HG03060 (cell line): ENCODE measurements around the gene TNF.

Experiments
- ATAC-seq: cut with Tn5 transposase; IDR thresholded peaks from one replicate; pipeline ENCODE4 v1.9.1; 2021; ENCODE audit warnings: low read depth, moderate number of reproducible peaks; ENCODE audit not compliant: unreplicated experiment

Gene TNF

DNA sequence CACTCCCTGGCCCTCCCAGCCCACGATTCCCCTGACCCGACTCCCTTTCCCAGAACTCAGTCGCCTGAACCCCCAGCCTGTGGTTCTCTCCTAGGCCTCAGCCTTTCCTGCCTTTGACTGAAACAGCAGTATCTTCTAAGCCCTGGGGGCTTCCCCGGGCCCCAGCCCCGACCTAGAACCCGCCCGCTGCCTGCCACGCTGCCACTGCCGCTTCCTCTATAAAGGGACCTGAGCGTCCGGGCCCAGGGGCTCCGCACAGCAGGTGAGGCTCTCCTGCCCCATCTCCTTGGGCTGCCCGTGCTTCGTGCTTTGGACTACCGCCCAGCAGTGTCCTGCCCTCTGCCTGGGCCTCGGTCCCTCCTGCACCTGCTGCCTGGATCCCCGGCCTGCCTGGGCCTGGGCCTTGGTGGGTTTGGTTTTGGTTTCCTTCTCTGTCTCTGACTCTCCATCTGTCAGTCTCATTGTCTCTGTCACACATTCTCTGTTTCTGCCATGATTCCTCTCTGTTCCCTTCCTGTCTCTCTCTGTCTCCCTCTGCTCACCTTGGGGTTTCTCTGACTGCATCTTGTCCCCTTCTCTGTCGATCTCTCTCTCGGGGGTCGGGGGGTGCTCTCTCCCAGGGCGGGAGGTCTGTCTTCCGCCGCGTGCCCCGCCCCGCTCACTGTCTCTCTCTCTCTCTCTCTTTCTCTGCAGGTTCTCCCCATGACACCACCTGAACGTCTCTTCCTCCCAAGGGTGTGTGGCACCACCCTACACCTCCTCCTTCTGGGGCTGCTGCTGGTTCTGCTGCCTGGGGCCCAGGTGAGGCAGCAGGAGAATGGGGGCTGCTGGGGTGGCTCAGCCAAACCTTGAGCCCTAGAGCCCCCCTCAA is 3.1 kb upstream of the TNF start, which contains the start of gene LTA:
Gene LTA, plus strand, starts transcription at position 249 of the 871 bp plus-strand sequence. Its CDS starts 454 bp downstream, at position 703.
- ATAC-seq = no peak

DNA sequence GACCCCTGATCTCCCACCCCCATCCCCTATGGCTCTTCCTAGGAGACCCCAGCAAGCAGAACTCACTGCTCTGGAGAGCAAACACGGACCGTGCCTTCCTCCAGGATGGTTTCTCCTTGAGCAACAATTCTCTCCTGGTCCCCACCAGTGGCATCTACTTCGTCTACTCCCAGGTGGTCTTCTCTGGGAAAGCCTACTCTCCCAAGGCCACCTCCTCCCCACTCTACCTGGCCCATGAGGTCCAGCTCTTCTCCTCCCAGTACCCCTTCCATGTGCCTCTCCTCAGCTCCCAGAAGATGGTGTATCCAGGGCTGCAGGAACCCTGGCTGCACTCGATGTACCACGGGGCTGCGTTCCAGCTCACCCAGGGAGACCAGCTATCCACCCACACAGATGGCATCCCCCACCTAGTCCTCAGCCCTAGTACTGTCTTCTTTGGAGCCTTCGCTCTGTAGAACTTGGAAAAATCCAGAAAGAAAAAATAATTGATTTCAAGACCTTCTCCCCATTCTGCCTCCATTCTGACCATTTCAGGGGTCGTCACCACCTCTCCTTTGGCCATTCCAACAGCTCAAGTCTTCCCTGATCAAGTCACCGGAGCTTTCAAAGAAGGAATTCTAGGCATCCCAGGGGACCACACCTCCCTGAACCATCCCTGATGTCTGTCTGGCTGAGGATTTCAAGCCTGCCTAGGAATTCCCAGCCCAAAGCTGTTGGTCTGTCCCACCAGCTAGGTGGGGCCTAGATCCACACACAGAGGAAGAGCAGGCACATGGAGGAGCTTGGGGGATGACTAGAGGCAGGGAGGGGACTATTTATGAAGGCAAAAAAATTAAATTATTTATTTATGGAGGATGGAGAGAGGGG is 1.9 kb upstream of the TNF start:
- ATAC-seq = no peak

DNA sequence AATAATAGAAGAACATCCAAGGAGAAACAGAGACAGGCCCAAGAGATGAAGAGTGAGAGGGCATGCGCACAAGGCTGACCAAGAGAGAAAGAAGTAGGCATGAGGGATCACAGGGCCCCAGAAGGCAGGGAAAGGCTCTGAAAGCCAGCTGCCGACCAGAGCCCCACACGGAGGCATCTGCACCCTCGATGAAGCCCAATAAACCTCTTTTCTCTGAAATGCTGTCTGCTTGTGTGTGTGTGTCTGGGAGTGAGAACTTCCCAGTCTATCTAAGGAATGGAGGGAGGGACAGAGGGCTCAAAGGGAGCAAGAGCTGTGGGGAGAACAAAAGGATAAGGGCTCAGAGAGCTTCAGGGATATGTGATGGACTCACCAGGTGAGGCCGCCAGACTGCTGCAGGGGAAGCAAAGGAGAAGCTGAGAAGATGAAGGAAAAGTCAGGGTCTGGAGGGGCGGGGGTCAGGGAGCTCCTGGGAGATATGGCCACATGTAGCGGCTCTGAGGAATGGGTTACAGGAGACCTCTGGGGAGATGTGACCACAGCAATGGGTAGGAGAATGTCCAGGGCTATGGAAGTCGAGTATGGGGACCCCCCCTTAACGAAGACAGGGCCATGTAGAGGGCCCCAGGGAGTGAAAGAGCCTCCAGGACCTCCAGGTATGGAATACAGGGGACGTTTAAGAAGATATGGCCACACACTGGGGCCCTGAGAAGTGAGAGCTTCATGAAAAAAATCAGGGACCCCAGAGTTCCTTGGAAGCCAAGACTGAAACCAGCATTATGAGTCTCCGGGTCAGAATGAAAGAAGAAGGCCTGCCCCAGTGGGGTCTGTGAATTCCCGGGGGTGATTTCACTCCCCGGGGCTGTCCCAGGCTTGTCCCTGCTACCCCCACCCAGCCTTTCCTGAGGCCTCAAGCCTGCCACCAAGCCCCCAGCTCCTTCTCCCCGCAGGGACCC is 981 bp upstream of the TNF start:
- no peak for ATAC-seq

DNA sequence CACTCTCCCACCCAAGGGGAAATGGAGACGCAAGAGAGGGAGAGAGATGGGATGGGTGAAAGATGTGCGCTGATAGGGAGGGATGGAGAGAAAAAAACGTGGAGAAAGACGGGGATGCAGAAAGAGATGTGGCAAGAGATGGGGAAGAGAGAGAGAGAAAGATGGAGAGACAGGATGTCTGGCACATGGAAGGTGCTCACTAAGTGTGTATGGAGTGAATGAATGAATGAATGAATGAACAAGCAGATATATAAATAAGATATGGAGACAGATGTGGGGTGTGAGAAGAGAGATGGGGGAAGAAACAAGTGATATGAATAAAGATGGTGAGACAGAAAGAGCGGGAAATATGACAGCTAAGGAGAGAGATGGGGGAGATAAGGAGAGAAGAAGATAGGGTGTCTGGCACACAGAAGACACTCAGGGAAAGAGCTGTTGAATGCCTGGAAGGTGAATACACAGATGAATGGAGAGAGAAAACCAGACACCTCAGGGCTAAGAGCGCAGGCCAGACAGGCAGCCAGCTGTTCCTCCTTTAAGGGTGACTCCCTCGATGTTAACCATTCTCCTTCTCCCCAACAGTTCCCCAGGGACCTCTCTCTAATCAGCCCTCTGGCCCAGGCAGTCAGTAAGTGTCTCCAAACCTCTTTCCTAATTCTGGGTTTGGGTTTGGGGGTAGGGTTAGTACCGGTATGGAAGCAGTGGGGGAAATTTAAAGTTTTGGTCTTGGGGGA is 754 bp downstream of the TNF start:
- ATAC-seq = no peak

- no peak for ATAC-seq
These were observed 1.7 kb downstream of the TNF start for GRCh38 chr6:31576897-31577578.

GRCh38 chr6:31577579-31577966 is 2.2 kb downstream of the TNF start:
- ATAC-seq = no peak

- ATAC-seq = no peak
These were observed 3.1 kb downstream of the TNF start for GRCh38 chr6:31578184-31579118.

- no peak for ATAC-seq
These were observed 3.7 kb downstream of the TNF start for GRCh38 chr6:31579119-31579505.

- no peak for ATAC-seq
These were observed 4.4 kb downstream of the TNF start for GRCh38 chr6:31579546-31580437.

DNA sequence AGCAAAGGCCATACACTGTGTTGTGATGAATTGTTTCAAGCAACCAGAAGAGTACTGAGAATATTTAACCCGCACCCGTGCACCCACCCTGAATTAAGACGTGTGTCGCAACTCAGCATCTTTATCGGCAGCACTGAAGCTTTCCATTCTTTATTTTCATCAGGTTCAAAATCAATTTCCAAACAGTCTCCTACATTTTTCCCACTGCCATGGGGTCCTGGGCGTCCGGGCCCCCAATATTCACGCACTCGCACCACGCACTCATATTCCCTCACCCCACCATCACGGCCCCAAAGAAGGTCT is 5.0 kb downstream of the TNF start:
- ATAC-seq = no peak

DNA sequence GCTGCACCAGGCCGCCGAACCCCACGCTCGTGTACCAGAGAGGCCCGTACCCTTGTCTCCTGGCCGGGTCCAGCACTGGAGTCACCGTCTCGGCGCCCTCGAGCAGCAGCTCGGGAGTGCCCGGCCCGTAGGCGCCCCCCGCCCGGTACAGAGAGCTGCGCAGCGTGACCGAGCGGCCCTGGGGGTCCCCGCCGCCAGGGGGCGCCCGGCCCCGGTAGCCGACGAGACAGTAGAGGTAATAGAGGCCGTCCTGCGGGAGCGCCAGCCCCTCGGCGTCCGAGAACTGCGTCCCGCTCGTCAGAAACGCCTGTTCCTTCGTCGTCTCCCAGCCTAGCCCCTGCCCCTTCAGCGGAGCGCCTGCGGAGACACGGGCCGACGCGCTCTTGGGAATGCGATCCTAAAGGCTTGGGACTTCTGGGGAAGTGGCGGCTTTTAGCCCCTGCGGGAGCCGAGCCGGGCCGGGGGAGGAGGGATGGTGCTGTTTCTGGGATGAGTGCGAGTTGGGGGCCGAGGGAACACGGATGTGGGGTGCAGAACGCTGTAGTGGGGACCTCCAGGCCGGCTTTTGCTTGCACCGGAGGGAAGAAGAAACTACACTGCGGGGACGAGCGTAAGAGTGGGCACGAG is 5.6 kb downstream of the TNF start:
- no peak for ATAC-seq

- ATAC-seq = no peak
These were observed 6.3 kb downstream of the TNF start for GRCh38 chr6:31581434-31582229.

DNA sequence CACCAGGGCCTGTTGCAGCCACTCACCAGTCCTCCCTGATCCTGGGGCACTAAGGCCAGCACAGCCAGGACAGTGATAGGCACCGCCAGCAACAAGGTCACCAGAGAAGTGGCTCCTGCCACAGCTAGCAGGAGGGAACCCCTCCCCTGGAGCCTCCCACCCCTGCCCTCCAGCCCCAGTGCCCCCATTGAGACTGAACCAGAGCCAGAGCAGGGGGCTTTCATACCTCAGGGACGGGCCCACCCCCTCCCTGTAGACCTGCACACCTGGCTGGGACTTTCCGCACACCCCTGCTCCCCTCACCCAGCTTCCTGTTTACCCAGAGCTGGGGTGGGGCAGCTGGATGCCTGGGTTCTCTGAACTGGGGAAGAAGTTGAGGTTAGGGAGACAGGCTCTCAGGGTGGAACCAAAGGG is 6.9 kb downstream of the TNF start, which contains the start of gene LTB:
Gene LTB, minus strand, starts transcription at position 195 of the 414 bp plus-strand sequence. Its CDS starts 7 bp downstream, at position 188.
- no peak for ATAC-seq

- no peak for ATAC-seq
These were observed 10.1 kb downstream of the TNF start for GRCh38 chr6:31585491-31585890.

- no peak for ATAC-seq
These were observed 10.6 kb downstream of the TNF start, which contains the start of gene LST1 for GRCh38 chr6:31586008-31586407. TSS of gene LST1 (plus strand) at chr6:31586277. CDS start at chr6:31587300, 1,023 bp downstream.
